GM18870 (cell line): ENCODE measurements around the gene TAF10.

ENCODE experiments used
- ATAC-seq: cut with Tn5 transposase; IDR thresholded peaks from one replicate; pipeline ENCODE4 v1.9.1; 2021; ENCODE audit warnings: moderate library complexity; ENCODE audit not compliant: unreplicated experiment

Gene TAF10

GRCh38 chr11:6609502-6610015 is 2.5 kb downstream of the TAF10 start:
- ATAC-seq, result no peak

DNA sequence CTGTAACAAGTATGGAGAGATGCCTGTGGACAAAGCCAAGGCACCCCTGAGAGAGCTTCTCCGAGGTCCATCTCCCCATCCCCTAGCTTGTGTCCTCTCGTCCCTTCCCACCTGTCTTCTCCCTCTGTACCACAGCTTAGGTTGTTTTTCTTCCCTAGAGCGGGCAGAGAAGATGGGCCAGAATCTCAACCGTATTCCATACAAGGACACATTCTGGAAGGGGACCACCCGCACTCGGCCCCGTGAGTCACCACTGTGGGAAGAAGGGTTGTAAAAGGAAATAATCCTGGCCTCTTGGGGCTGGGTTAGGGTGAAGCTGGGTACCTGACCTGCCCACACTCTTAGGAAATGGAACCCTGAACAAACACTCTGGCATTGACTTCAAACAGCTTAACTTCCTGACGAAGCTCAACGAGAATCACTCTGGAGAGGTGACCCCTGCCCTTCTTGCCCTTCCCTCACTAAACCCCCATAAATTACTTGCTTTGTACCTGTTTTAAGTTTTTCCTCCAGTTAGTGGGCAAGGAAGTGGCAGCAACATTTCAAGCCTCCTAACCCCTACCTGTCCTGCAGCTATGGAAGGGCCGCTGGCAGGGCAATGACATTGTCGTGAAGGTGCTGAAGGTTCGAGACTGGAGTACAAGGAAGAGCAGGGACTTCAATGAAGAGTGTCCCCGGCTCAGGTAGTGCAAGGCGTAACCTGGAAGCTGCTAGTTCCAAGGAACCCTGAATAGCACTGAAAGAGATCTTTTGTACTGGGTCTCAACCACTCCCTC is 3.1 kb downstream of the TAF10 start:
- no peak for ATAC-seq

DNA sequence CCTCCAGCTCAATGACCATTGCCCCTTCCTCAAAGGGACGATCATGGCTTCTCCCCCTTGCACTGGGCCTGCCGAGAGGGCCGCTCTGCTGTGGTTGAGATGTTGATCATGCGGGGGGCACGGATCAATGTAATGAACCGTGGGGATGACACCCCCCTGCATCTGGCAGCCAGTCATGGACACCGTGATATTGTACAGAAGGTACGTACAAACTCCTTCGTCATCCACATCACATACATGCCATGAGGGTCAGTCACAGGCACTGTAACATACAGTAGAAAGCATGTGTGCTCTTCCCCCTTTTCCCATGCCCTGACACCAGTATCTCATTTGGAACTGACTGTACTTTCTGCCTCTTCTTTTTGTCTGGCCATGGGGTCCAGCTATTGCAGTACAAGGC is 4.0 kb downstream of the TAF10 start:
- no peak for ATAC-seq

GRCh38 chr11:6607190-6607795 is 4.7 kb downstream of the TAF10 start:
- ATAC-seq, result no peak

DNA sequence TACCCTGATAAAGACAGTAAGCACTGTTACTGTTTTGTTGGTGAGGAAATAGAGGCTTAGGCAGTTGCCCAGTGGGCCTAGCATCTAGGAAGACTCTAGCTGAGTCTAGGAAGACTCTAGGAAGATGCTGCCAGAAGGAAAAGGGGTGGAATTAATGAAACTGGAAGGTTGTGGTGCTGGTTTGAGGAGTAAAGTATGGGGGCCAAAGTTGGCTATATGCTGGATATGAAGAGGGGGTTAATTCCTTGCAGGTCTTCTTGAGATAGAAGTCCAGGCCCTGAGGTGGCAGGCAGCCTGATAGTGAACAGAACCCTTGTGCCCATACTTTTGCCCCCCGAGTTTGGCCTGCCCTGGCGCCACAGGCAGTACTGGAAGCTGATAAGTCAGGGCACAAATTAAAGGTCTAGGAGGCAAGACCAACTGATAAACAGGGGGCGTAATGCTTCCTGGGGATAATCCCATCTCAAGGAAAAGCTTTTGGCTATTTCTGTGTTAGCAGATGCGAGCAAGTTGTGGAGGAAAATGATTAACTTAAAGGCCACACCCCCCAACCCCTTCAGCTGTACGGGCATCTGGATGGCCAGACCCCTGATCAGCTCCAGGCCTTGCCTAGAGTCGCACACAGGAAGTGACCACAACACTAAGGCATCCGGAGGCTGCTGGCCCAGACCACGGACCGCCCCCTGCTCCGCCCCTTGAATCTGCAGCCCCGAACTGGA is 5.4 kb downstream of the TAF10 start:
- peak; percentile 38 for ATAC-seq

DNA sequence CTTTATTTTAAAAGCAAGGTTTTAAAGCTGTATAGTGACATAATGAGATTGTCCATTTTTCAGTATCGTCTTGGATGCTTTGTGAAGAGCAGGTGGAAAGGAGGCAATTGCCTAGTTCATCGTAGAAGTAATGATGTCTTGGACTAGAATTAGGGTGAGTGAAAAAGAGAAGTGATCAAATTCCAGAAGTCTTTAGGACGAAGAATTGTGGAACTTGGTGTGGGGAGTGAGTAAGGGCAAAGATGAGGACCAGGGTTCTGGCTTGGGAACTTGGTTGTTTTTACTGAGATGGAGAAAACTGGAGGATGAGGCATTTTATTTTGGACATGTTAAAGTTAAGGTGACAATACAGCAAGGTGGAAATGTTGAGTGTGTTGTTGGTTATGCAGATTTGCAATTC is 7.2 kb downstream of the TAF10 start:
- no peak for ATAC-seq

DNA sequence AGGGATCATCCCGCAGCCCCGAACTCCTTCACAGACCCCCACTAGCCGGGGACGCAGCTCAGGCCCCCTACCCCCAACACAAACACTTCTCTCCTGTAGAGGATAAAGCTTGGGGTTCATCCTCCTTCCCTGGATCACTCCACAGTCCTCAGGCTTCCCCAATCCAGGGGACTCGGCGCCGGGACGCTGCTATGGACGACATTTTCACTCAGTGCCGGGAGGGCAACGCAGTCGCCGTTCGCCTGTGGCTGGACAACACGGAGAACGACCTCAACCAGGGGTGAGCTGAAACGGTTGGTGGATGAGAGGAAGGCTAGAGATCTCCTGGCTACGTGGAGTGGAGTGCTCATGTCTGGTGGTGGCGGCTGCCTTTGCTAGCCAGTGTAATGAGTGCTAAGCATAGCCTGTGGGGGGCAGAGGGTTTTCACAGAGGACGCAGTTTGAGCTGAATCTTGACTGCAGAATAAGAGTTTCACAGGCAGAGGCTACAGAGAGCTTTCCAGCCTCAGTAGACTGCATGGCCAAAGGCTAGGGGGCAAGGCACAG is 7.9 kb downstream of the TAF10 start:
- peak; percentile 26 for ATAC-seq

DNA sequence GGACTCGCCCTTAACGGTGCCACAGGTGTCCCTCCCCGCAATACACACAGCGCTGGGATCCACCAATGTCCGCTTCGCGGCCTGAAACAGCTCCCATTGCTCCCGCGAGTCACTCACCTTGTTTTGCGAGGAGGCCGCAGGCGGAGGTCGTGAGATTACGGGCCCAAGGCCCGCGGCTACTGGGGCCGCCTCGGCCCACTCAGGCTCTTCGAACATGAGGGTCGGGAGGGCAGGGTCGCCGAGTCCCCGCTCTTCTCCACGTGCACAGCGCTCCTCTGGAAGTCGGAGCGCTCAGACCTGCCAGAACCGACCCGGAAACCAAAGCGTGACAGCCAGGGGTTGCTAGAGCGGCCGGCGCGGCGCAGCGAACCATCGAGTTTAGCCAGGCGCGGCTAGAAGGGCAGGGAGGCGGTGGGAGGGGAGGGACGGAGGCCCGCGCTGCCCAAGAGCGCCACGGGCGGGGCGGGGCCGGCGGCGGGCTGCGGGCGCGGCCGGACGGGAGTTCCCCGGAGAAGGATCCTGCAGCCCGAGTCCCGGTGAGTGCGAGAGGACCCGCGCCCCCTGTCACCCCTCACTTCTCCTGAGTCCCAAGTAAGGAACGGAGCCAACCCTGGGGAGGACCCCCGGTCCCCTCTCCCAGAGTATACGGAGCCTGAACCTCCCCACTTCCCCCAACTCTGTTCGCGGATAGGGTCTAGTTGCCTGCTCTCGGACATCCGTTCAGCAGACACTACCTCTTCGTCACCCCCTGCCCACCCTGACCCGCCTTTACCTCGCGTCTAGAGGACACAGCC is 8.5 kb downstream of the TAF10 start, which contains the start of the genes ILK and RRP8:
TSS of gene ILK (plus strand) at position 488 of the 794 bp plus-strand sequence. CDS start 498 bp downstream, outside the sequence.
TSS of gene RRP8 (minus strand) at position 330 of the 794 bp plus-strand sequence. CDS start at position 216, 114 bp downstream.
- peak; percentile 55 for ATAC-seq

DNA sequence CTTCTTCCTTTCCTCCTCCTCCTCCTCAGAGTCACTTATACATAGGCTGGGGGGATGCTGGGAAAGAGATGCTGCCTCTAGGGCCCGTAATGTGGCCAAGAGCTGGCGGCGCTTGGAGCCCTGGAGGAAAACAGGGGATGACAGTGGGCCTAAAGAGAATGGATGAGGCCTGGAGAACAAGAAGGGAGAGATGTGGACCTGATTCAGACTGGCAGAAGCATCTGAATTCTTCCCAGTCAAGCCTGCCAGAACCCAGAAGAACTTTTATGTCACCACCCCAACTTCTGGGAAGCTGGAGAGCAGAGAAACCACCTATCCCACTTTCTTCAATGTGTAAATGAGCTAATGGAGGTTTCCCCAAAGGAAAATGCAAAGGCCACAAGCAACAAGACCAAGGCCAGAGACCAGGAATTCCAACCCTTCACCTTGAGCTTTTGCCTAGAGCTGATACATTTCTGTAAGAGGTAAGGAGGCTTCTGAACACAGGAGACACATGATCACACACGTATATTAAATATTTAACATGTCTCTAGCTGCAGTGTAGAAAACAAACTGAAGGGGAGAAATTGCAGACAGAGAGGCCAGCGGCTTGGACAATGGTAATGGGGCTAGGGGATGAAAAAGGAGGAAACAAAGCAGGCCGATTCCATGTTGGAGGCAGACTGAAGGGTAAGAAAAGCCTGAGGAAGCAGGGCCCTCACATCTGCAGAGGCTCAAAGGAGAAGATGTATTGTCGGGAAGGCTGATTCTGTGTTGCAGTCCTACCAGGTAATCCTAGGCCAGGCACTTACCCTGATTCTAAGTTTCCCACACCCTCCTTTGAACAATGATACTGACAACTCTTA is 9.7 kb downstream of the TAF10 start:
- ATAC-seq, result no peak

DNA sequence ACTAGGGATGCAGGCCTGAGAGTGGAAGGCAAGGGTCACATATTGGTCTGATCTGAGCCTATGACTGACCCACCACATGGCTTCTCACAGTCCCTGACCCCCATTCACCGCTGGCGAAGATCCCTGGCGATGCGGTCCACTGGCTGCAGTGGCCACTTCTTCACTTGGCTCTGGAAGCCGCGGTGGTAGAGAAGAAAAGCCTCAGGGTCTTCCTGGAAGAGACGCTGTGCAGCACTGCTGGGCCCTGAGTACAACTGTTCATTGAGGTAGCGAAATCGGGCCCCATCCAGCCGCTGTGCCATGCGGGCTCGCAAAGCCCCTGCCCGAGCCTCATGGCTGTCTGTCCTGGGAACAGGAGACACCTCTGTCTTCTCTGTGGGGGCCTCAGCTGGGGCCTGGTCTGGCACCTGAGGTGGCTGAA is 11.0 kb downstream of the TAF10 start:
- no peak for ATAC-seq

DNA sequence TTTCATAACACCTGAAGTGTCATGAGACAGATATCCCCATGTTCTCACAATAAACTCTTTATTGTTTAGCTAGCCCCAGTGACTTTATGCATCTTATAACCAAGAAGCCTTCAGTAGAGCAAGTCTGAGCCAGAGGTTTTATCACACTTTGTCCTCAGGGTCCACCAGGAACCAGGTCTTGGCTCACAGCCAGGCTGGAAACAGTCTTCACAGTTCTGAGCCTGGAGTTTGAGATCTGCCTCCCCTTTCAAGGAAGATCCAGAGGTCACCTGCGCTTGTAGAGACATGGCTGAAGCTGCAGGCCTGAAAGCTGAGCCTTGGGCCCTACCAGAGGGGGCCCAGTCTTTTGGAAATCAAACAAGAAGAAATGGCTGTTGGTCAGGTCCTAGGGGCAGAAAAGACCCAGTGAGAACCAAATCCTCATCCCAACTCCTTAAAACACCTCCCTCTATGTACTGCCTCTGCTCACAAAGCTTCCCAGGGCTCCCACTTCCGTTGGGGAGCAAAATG is 12.1 kb downstream of the TAF10 start:
- no peak for ATAC-seq

- ATAC-seq, result no peak
Measured at GRCh38 chr11:6599449-6599848, 12.6 kb downstream of the TAF10 start.

- no peak for ATAC-seq
Measured at GRCh38 chr11:6598555-6598954, 13.5 kb downstream of the TAF10 start.

DNA sequence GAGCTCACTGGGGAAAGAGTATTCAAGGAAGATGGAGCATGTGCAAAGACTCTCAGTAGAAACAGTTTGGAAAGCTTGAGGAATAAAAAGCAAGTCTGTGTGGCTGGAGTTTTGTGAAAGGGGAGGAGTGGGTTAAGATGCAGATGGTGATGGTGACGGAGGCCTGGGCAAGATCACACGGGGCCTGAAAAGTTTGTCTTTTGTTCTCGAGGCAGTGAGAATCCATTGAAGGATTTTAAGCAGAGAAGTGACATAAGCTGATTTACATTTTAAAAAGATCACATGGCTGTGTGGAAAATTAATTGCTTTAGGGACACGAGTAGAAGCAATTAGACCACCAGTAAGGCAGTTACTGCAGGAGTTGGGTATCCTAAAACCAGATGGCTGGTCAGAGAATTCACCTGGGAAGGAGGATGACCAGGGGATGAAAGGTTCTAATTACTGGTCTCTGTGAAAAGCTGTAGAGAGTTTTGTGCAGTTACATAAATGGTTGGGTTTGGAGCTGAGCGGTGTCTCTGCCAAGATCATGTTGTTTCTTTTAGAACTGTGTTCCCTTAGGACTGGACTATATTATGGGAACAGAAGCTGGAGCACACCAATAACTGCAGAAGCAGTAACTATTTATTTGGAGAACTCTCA is 15.7 kb downstream of the TAF10 start:
- ATAC-seq, result no peak

GRCh38 chr11:6594142-6594768 is 17.8 kb downstream of the TAF10 start:
- ATAC-seq, result no peak

GRCh38 chr11:6588018-6588417 is 24.0 kb downstream of the TAF10 start:
- no peak for ATAC-seq

- ATAC-seq, result no peak
Measured at GRCh38 chr11:6587360-6587953, 24.6 kb downstream of the TAF10 start.
